ENCODE measurements around the gene RWDD3. TPM values are rescaled to one million over a fixed set of nuclear protein-coding genes. Genes with fewer than 3 reads are reported as not detected.

Gene RWDD3
- total RNA-seq, 4 donors from 2014 or later: 2.4 to 22.8 (median 15.1) TPM

DNA sequence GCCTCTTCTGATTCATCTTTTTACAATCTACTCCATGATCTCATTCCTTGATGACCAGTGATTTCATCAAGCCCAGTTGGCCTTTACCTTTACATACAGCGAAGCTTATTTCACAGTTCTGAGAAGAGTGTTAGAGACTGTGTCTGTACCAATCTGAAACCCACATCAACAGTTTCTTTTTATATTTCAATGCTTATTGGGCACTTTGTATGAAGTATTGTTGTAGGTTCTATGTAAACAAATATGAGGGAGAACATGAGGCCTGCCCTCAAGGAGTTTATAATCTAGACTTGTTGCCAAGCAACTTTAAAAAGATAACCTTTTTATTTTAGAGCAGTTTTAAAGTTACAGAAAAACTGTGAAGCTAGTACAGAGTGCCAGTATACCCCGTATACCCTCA, 27.5 kb upstream of the RWDD3 start:
- Histone ChIP-seq H3K27ac (no peak overlapping the region), H3K9me3 (no peaks in the 10 kb centered on the region), H3K27me3 (no peaks in the 10 kb centered on the region), H3K4me1 (no peaks in the 10 kb centered on the region), H3K36me3 (no peaks in the 10 kb centered on the region), H3K4me3 (no peak overlapping the region)
- in situ Hi-C loops (cut with MboI; ENCODE audit: low pct_ligation_motif_present in 1 of 4, low pct_unique_long_range_greater_than_20kb in 1 of 4, low sequenced_read_pairs in 3 of 4): no loop called here
- TF ChIP-seq POLR2AphosphoS5 (IDR thresholded peaks at IDR 0.05): no peak
- no peak for TF ChIP-seq EP300 (IDR thresholded peaks at IDR 0.05; ENCODE audit: low read depth)
- TF ChIP-seq, protein P1, sequence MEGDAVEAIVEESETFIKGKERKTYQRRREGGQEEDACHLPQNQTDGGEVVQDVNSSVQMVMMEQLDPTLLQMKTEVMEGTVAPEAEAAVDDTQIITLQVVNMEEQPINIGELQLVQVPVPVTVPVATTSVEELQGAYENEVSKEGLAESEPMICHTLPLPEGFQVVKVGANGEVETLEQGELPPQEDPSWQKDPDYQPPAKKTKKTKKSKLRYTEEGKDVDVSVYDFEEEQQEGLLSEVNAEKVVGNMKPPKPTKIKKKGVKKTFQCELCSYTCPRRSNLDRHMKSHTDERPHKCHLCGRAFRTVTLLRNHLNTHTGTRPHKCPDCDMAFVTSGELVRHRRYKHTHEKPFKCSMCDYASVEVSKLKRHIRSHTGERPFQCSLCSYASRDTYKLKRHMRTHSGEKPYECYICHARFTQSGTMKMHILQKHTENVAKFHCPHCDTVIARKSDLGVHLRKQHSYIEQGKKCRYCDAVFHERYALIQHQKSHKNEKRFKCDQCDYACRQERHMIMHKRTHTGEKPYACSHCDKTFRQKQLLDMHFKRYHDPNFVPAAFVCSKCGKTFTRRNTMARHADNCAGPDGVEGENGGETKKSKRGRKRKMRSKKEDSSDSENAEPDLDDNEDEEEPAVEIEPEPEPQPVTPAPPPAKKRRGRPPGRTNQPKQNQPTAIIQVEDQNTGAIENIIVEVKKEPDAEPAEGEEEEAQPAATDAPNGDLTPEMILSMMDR (IDR thresholded peaks at IDR 0.05): no peak
- no peak for TF ChIP-seq POLR2A (IDR thresholded peaks at IDR 0.05)
- 93 to 94% methylated on average over 2 of the region's 2 CpGs for WGBS, 2 donors (ENCODE audit: low coverage in 1 of 2)
- DNase-seq: no peak
- intact Hi-C loops (cut with DNase I; ENCODE audit: low total_unique reads): no loop called here

DNA sequence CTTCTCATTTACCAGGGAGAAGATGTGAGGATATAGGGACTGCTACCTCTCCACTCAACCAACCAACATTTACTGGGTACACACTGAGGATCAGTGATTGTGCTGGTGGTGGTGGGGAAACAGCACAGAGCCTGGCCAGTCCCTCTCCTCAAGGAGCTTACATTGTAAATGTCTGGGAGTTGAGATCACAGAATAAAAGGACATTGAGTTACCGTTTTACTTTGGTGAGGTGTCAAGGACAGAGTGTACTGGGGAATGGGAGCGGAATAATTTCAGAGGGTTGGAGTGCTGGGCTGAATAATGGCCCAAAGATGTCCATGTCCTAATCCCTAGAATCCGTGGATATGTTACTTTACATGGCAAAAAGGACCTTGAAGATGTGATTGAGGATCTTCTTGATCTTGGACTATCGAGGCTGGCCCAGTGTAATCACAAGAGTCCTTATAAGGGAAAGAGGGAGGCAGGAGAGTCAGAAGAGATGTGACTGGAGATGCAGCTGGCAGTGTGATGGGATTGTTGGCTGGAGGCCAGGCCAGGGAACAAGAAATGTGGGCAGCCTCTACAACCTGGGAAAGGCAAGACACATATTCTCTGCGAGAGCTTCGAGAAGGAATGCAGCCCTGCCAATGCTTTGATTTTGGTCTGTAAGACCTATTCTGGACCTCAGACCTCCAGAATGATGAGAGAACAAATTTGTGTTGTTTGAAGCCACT, 26.6 kb upstream of the RWDD3 start:
- TF ChIP-seq EP300 (IDR thresholded peaks at IDR 0.05; ENCODE audit: low read depth): no peak
- Histone ChIP-seq H3K4me3 (no peak overlapping the region), H3K27ac (no peak overlapping the region), H3K36me3 (no peaks in the 10 kb centered on the region), H3K27me3 (no peaks in the 10 kb centered on the region), H3K4me1 (no peaks in the 10 kb centered on the region), H3K9me3 (no peaks in the 10 kb centered on the region)
- in situ Hi-C loops (cut with MboI; ENCODE audit: low pct_ligation_motif_present in 1 of 4, low pct_unique_long_range_greater_than_20kb in 1 of 4, low sequenced_read_pairs in 3 of 4): no loop called here
- intact Hi-C loops (cut with DNase I; ENCODE audit: low total_unique reads): no loop called here
- 82 to 94% methylated on average over 5 to 6 of the region's 6 CpGs for WGBS, 2 donors (ENCODE audit: low coverage in 1 of 2)
- no peak for DNase-seq

DNA sequence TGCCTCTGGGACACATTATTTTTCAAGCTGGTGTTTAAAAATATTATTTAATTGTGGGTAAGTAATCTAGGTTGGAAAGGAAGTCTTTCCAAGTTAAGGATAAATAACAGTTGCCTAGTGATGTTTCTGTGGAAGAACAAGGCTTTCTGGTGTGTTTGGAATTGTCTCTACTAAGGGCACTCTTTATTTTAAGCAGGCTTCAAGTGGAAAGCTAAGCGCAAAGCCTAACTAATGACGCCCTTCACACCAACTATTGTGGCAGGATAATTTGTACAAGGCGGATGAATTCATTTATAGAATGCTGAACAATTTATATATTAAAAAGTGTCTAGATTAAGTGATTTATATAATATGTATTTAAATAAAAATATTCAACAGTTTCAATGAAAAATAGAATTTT, 25.1 kb upstream of the RWDD3 start:
- Histone ChIP-seq H3K4me3 (no peak overlapping the region), H3K9me3 (no peaks in the 10 kb centered on the region), H3K36me3 (no peaks in the 10 kb centered on the region), H3K27ac (no peak overlapping the region), H3K4me1 (no peaks in the 10 kb centered on the region), H3K27me3 (no peaks in the 10 kb centered on the region)
- DNase-seq: no peak
- WGBS, 2 donors (ENCODE audit: low coverage in 1 of 2): 64 to 94% methylated on average over 3 of the region's 3 CpGs
- TF ChIP-seq EP300 (IDR thresholded peaks at IDR 0.05; ENCODE audit: low read depth): no peak
- no peak for TF ChIP-seq POLR2A (IDR thresholded peaks at IDR 0.05)
- no peak for TF ChIP-seq POLR2AphosphoS5 (IDR thresholded peaks at IDR 0.05)
- TF ChIP-seq, protein P1 (IDR thresholded peaks at IDR 0.05): no peak
- intact Hi-C loops (cut with DNase I; ENCODE audit: low total_unique reads): no loop called here
- in situ Hi-C loops (cut with MboI; ENCODE audit: low pct_ligation_motif_present in 1 of 4, low pct_unique_long_range_greater_than_20kb in 1 of 4, low sequenced_read_pairs in 3 of 4): no loop called here

DNA sequence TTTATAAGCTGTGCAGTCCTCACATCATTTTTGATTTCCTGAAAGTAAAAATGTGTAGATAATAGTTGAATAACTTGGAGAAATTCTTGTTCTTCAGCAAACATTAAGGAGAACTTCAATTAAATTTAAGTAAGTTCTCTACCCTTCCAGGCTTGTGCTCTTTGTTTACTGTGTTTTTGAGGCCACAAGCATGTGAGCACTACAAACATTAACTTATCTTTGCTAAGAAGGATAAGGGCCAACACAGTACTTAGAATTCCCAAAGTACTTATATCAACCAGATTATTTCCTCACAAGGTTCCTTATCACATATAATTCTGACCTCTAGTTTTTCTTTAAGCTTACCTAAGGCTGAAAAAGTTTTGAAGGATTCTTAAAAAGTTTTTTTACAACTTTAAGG, 24.7 kb upstream of the RWDD3 start:
- H3K36me3 ChIP-seq: no peaks in the 10 kb centered on the region
- no peak overlapping the region for H3K27ac ChIP-seq
- in situ Hi-C loops (cut with MboI; ENCODE audit: low pct_ligation_motif_present in 1 of 4, low pct_unique_long_range_greater_than_20kb in 1 of 4, low sequenced_read_pairs in 3 of 4) (no loop called here), intact Hi-C loops (cut with DNase I; ENCODE audit: low total_unique reads) (no loop called here)
- no peak overlapping the region for H3K4me3 ChIP-seq
- TF ChIP-seq, protein P1 (IDR thresholded peaks at IDR 0.05): no peak
- TF ChIP-seq EP300 (IDR thresholded peaks at IDR 0.05; ENCODE audit: low read depth): no peak
- no peak for TF ChIP-seq POLR2AphosphoS5 (IDR thresholded peaks at IDR 0.05)
- TF ChIP-seq POLR2A (IDR thresholded peaks at IDR 0.05): no peak
- no peaks in the 10 kb centered on the region for H3K27me3 ChIP-seq
- H3K4me1 ChIP-seq: no peaks in the 10 kb centered on the region
- no peaks in the 10 kb centered on the region for H3K9me3 ChIP-seq
- DNase-seq: no peak
